ENCODE results near the gene CNTNAP2. TPM values are rescaled to one million over a fixed set of nuclear protein-coding genes. Genes with fewer than 3 reads are reported as not detected.

Gene CNTNAP2
- total RNA-seq, 2 donors from 2014 or later: 4.4 to 8.5 TPM

GRCh38 chr7:146764458-146764857, 647.9 kb downstream of the CNTNAP2 start:
- DNase-seq: no peak
- H3K27me3 ChIP-seq: no peaks in the 10 kb centered on the region
- H3K9ac ChIP-seq (ENCODE audit: low read depth in 2 of 2, low read length in 2 of 2): no peak overlapping the region
- H3K9me3 ChIP-seq: no peaks in the 10 kb centered on the region
- no peaks in the 10 kb centered on the region for H3K4me1 ChIP-seq
- H3K36me3 ChIP-seq: no peaks in the 10 kb centered on the region
- intact Hi-C loops (cut with DNase I): no loop called here
- TF ChIP-seq, protein P1, sequence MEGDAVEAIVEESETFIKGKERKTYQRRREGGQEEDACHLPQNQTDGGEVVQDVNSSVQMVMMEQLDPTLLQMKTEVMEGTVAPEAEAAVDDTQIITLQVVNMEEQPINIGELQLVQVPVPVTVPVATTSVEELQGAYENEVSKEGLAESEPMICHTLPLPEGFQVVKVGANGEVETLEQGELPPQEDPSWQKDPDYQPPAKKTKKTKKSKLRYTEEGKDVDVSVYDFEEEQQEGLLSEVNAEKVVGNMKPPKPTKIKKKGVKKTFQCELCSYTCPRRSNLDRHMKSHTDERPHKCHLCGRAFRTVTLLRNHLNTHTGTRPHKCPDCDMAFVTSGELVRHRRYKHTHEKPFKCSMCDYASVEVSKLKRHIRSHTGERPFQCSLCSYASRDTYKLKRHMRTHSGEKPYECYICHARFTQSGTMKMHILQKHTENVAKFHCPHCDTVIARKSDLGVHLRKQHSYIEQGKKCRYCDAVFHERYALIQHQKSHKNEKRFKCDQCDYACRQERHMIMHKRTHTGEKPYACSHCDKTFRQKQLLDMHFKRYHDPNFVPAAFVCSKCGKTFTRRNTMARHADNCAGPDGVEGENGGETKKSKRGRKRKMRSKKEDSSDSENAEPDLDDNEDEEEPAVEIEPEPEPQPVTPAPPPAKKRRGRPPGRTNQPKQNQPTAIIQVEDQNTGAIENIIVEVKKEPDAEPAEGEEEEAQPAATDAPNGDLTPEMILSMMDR (IDR thresholded peaks at IDR 0.05): no peak
- no peak overlapping the region for H3K27ac ChIP-seq
- H3K4me3 ChIP-seq: no peak overlapping the region

DNA sequence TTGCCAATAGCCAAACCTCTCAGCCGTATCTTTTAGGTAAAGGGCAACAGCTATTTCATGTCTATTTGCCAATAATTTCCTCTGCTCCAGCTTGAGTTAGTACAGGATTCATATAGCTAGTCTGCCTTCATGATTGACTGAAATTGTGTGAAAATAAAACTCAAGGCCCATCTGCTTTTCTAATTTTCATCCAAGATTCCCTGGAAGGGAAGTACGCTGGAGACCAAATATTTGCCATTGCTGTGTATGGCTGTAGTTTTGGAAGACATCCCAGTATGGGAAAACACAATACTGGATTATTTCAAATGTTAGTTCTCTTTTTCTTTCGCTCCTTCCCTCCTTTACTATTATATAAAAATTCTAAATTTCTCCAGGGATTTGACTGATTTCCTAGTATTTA, 652.4 kb downstream of the CNTNAP2 start:
- intact Hi-C loops (cut with DNase I): no loop called here
- DNase-seq: no peak
- H3K9me3 ChIP-seq: no peaks in the 10 kb centered on the region
- no peaks in the 10 kb centered on the region for H3K27me3 ChIP-seq
- H3K9ac ChIP-seq (ENCODE audit: low read depth in 2 of 2, low read length in 2 of 2): no peak overlapping the region
- H3K4me3 ChIP-seq: no peak overlapping the region
- TF ChIP-seq, protein P1 (IDR thresholded peaks at IDR 0.05): no peak
- no peak overlapping the region for H3K27ac ChIP-seq
- H3K36me3 ChIP-seq: no peaks in the 10 kb centered on the region
- H3K4me1 ChIP-seq: no peaks in the 10 kb centered on the region

- DNase-seq: no peak
- intact Hi-C loops (cut with DNase I): no loop called here
- H3K27ac ChIP-seq: no peak overlapping the region
- H3K9me3 ChIP-seq: no peaks in the 10 kb centered on the region
- TF ChIP-seq, protein P1 (IDR thresholded peaks at IDR 0.05): no peak
- no peaks in the 10 kb centered on the region for H3K27me3 ChIP-seq
- no peak overlapping the region for H3K4me3 ChIP-seq
- H3K36me3 ChIP-seq: no peaks in the 10 kb centered on the region
- no peak overlapping the region for H3K9ac ChIP-seq (ENCODE audit: low read depth in 2 of 2, low read length in 2 of 2)
- H3K4me1 ChIP-seq: no peaks in the 10 kb centered on the region
Observed at GRCh38 chr7:146772601-146773000, 656.0 kb downstream of the CNTNAP2 start.

DNA sequence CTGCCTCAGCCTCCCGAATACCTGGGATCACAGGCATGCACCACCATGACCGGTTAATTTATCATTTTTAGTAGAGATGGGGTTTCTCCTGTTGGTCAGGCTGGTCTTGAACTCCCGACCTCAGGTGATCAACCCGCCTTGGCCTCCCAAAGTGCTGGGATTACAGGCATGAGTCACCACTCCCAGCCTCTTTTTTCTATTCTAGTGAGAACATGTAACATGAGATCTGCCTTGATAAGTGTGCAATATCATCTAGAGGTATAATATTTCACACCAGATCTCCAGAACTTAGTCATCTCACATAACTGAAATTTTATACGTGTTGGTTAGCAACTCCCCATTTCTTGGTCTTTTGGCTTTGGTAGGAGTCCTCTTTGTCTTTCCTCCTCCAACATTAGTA, 656.9 kb downstream of the CNTNAP2 start:
- H3K4me3 ChIP-seq: no peak overlapping the region
- H3K9ac ChIP-seq (ENCODE audit: low read depth in 2 of 2, low read length in 2 of 2): no peak overlapping the region
- no peak for DNase-seq
- no peaks in the 10 kb centered on the region for H3K4me1 ChIP-seq
- H3K36me3 ChIP-seq: no peaks in the 10 kb centered on the region
- H3K27ac ChIP-seq: no peak overlapping the region
- no peaks in the 10 kb centered on the region for H3K27me3 ChIP-seq
- TF ChIP-seq, protein P1 (IDR thresholded peaks at IDR 0.05): no peak
- no peaks in the 10 kb centered on the region for H3K9me3 ChIP-seq
- intact Hi-C loops (cut with DNase I): no loop called here

GRCh38 chr7:146781352-146782116, 664.9 kb downstream of the CNTNAP2 start:
- no peak overlapping the region for H3K4me3 ChIP-seq
- H3K9me3 ChIP-seq: no peaks in the 10 kb centered on the region
- no peak for DNase-seq
- no peak overlapping the region for H3K27ac ChIP-seq
- H3K36me3 ChIP-seq: no peaks in the 10 kb centered on the region
- H3K4me1 ChIP-seq: no peaks in the 10 kb centered on the region
- TF ChIP-seq, protein P1 (IDR thresholded peaks at IDR 0.05): no peak
- intact Hi-C loops (cut with DNase I): no loop called here
- H3K9ac ChIP-seq (ENCODE audit: low read depth in 2 of 2, low read length in 2 of 2): no peak overlapping the region
- H3K27me3 ChIP-seq: no peaks in the 10 kb centered on the region
